Activated CD4-positive, alpha-beta T cell treated with anti-CD3 and anti-CD28 coated beads for 24 hours (primary cell): ENCODE results near the gene GPT2.
A peak's percentile ranks its signal among the peaks of the same experiment; 100 is the strongest.

Experiments
- DNase-seq, 2 donors: peaks; one replicate each; pipeline ENCODE4 v3.0.0-alpha.2; 2020; ENCODE audit warnings: low read depth in 2 of 2

The GPT2 gene

GRCh38 chr16:46896314-46896968 is 12.3 kb downstream of the GPT2 start:
- DNase-seq: no peak

GRCh38 chr16:46897471-46897870 is 13.3 kb downstream of the GPT2 start:
- DNase-seq: no peak

- no peak for DNase-seq
Measured at GRCh38 chr16:46898006-46898405, 13.8 kb downstream of the GPT2 start.

- DNase-seq: no peak
Measured at GRCh38 chr16:46899443-46900143, 15.4 kb downstream of the GPT2 start.

GRCh38 chr16:46900455-46901235 is 16.5 kb downstream of the GPT2 start:
- DNase-seq: no peak

- DNase-seq: no peak
Measured at GRCh38 chr16:46901709-46902108, 17.5 kb downstream of the GPT2 start.

- DNase-seq: no peak
Measured at GRCh38 chr16:46903255-46903905, 19.2 kb downstream of the GPT2 start.

GRCh38 chr16:46904471-46904870 is 20.3 kb downstream of the GPT2 start:
- DNase-seq: no peak

GRCh38 chr16:46906360-46907060 is 22.3 kb downstream of the GPT2 start:
- no peak for DNase-seq

GRCh38 chr16:46907061-46907774 is 23.1 kb downstream of the GPT2 start:
- DNase-seq: no peak

- DNase-seq: peak; percentile 47 to 54
Measured at GRCh38 chr16:46908540-46909372, 24.6 kb downstream of the GPT2 start.

GRCh38 chr16:46911038-46911437 is 26.9 kb downstream of the GPT2 start:
- DNase-seq: no peak

- no peak for DNase-seq
Measured at GRCh38 chr16:46911650-46912049, 27.5 kb downstream of the GPT2 start.

- no peak for DNase-seq
Measured at GRCh38 chr16:46914556-46915201, 30.5 kb downstream of the GPT2 start.

GRCh38 chr16:46915483-46916025 is 31.4 kb downstream of the GPT2 start:
- no peak for DNase-seq

GRCh38 chr16:46916980-46917379 is 32.8 kb downstream of the GPT2 start:
- no peak for DNase-seq

GRCh38 chr16:46918400-46918799 is 34.2 kb downstream of the GPT2 start:
- DNase-seq: no peak

GRCh38 chr16:46918905-46919792 is 35.0 kb downstream of the GPT2 start:
- DNase-seq: no peak
